Epithelial cell of prostate (primary cell): Measurements from ENCODE around the gene SPDYE16.
"Not testable (repeated sequence)": the region's sequence is repeated elsewhere in the genome, so short reads cannot be mapped to it uniquely, and the experiment has no call there.

ENCODE experiments used
- DNase-seq: peaks from one replicate; pipeline ENCODE4 v3.0.0-alpha.2; 2011; ENCODE audit warnings: low read depth, low spot score
- H3K27ac ChIP-seq: fragments of 450-650 bp; 2 replicates; pipeline ENCODE4 v1.5.1; 2017; ENCODE audit warnings: mild to moderate bottlenecking

Gene SPDYE16

GRCh38 chr7:76506081-76506440 lies 37.0 kb downstream of the SPDYE16 start:
- no peak for DNase-seq
- no peak overlapping the region for H3K27ac ChIP-seq

GRCh38 chr7:76505168-76506080 lies 37.7 kb downstream of the SPDYE16 start:
- DNase-seq, result no peak
- no peak overlapping the region for H3K27ac ChIP-seq

GRCh38 chr7:76504351-76505167 lies 38.5 kb downstream of the SPDYE16 start:
- not testable (repeated sequence) for H3K27ac ChIP-seq, DNase-seq

GRCh38 chr7:76503244-76503643 lies 39.9 kb downstream of the SPDYE16 start:
- H3K27ac ChIP-seq, DNase-seq: not testable (repeated sequence)

GRCh38 chr7:76502836-76503235 lies 40.3 kb downstream of the SPDYE16 start:
- not testable (repeated sequence) for H3K27ac ChIP-seq, DNase-seq

- not testable (repeated sequence) for H3K27ac ChIP-seq
Observed at GRCh38 chr7:76502224-76502623, 40.9 kb downstream of the SPDYE16 start.

GRCh38 chr7:76499924-76500241 lies 43.2 kb downstream of the SPDYE16 start:
- not testable (repeated sequence) for H3K27ac ChIP-seq, DNase-seq

More at GRCh38 chr7:76502224-76502623, 40.9 kb downstream of the SPDYE16 start:
- DNase-seq, result not testable (repeated sequence)

GRCh38 chr7:76499201-76499923 lies 43.7 kb downstream of the SPDYE16 start:
- not testable (repeated sequence) for DNase-seq, H3K27ac ChIP-seq

GRCh38 chr7:76498583-76499200 lies 44.4 kb downstream of the SPDYE16 start:
- not testable (repeated sequence) for DNase-seq, H3K27ac ChIP-seq

- DNase-seq, H3K27ac ChIP-seq: not testable (repeated sequence)
Observed at GRCh38 chr7:76497918-76498582, 45.0 kb downstream of the SPDYE16 start.

GRCh38 chr7:76495717-76496116 lies 47.4 kb downstream of the SPDYE16 start:
- not testable (repeated sequence) for H3K27ac ChIP-seq, DNase-seq

- not testable (repeated sequence) for H3K27ac ChIP-seq, DNase-seq
Observed at GRCh38 chr7:76492139-76492538, 51.0 kb downstream of the SPDYE16 start.

GRCh38 chr7:76487969-76488368 lies 55.1 kb downstream of the SPDYE16 start:
- H3K27ac ChIP-seq, DNase-seq: not testable (repeated sequence)

GRCh38 chr7:76486618-76487017 lies 56.5 kb downstream of the SPDYE16 start:
- not testable (repeated sequence) for DNase-seq, H3K27ac ChIP-seq

GRCh38 chr7:76485822-76486610 lies 57.1 kb downstream of the SPDYE16 start:
- not testable (repeated sequence) for H3K27ac ChIP-seq

GRCh38 chr7:76484456-76484855 lies 58.6 kb downstream of the SPDYE16 start:
- not testable (repeated sequence) for H3K27ac ChIP-seq, DNase-seq

More at GRCh38 chr7:76485822-76486610, 57.1 kb downstream of the SPDYE16 start:
- not testable (repeated sequence) for DNase-seq

GRCh38 chr7:76483081-76483480 lies 60.0 kb downstream of the SPDYE16 start:
- H3K27ac ChIP-seq, DNase-seq: not testable (repeated sequence)

- H3K27ac ChIP-seq, DNase-seq: not testable (repeated sequence)
Observed at GRCh38 chr7:76482660-76483059, 60.4 kb downstream of the SPDYE16 start.
